Brain pericyte (primary cell): Measurements from ENCODE around the gene FLYWCH1.

Source experiments
- DNase-seq: peaks from one replicate; pipeline ENCODE4 v3.0.0-alpha.2; 2012; ENCODE audit warnings: low read depth, low spot score

Gene FLYWCH1, protein sequence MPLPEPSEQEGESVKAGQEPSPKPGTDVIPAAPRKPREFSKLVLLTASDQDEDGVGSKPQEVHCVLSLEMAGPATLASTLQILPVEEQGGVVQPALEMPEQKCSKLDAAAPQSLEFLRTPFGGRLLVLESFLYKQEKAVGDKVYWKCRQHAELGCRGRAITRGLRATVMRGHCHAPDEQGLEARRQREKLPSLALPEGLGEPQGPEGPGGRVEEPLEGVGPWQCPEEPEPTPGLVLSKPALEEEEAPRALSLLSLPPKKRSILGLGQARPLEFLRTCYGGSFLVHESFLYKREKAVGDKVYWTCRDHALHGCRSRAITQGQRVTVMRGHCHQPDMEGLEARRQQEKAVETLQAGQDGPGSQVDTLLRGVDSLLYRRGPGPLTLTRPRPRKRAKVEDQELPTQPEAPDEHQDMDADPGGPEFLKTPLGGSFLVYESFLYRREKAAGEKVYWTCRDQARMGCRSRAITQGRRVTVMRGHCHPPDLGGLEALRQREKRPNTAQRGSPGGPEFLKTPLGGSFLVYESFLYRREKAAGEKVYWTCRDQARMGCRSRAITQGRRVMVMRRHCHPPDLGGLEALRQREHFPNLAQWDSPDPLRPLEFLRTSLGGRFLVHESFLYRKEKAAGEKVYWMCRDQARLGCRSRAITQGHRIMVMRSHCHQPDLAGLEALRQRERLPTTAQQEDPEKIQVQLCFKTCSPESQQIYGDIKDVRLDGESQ

DNA sequence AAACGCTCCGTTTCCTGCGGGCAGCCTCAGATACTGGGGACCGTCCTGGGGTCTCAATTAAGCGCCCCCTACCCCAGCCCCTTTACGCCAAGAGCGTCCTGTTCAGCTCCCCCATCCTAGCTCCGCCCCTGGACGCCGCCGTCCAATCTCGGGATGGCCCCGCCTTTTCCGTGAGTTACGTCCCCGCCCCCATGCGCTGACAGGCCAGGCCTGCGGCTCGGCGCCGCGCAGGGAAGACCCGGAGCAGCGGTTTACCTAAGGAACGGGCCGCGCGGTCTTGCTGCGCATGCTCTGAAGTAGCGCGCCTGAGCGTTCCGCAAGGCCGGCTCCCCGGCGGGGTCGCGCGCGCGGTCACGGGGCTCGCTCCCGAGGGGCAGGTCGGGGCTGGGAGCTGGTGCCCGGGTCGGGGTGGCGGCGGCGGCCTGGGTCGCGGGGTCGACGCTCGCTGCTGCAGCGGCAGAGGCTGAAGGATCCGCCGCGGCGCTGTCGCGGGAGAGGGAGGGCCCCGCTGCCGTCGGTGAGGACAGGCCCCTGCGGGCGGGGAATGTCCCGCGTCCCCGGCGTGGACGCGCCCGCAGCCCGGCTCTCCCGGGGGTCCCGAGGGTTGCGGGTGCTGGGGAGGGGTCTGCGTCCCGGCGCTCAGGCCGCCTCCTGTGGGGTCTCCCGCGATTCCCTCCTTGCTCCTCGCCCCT, at the start of gene FLYWCH1:
TSS of gene FLYWCH1 (plus strand) at position 294 of the 692 bp plus-strand sequence. CDS start 17,755 bp downstream, outside the sequence.
- peak; percentile 95 for DNase-seq

DNA sequence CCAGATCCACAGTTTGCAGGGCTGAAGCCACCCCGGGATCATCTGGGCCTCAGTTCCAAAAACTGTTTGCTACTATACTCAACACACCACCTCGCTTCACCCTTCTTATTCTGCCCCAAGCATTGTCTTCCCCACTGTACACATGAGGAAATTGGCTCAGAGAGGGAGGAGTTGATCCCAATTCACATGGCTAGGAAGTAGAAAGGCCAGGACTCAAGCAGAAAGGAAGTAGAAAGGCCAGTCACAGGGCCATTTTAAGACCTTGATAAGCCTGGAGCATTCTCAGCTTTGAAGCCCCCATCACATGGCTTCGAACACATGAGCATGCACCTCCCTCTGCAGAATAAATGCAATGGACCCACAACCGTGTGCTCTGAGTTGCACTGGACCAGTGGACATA, 46.1 kb upstream of the FLYWCH1 start:
- DNase-seq, result no peak

DNA sequence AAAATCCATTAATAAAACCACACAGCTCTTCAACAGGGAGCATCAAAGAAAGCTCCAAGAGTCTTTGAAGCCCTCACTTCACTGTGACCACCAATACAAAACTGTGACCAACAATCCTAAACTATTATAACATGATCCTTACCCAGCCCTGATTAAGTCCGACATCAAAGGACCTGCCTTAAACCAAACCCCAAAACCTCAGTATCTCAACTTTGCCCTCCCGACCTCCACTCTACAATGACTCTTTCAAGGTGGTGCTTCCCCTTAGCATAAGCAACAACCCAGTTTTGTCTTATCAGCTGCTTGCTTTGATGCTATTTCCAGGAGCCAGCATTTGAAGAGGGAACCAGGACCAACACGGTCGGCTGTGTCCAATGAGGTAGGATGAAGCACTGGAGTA, 45.3 kb upstream of the FLYWCH1 start:
- DNase-seq, result no peak

DNA sequence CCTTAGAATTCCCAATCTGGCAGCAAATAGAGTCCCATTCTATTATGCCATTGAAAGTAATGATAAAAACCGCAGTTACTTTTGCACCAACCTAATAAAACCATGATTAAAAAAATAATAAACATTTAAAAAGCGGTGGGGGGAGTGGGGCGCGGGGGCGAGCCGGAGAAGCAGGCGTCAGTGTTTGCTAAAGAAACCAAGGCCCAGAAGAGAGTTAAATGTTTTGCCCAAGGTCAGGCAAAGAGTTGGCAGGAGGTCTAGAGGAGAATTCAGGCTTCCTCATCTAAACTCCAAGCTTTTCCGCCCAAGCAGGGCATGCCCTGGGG, 44.1 kb upstream of the FLYWCH1 start:
- DNase-seq, result no peak

DNA sequence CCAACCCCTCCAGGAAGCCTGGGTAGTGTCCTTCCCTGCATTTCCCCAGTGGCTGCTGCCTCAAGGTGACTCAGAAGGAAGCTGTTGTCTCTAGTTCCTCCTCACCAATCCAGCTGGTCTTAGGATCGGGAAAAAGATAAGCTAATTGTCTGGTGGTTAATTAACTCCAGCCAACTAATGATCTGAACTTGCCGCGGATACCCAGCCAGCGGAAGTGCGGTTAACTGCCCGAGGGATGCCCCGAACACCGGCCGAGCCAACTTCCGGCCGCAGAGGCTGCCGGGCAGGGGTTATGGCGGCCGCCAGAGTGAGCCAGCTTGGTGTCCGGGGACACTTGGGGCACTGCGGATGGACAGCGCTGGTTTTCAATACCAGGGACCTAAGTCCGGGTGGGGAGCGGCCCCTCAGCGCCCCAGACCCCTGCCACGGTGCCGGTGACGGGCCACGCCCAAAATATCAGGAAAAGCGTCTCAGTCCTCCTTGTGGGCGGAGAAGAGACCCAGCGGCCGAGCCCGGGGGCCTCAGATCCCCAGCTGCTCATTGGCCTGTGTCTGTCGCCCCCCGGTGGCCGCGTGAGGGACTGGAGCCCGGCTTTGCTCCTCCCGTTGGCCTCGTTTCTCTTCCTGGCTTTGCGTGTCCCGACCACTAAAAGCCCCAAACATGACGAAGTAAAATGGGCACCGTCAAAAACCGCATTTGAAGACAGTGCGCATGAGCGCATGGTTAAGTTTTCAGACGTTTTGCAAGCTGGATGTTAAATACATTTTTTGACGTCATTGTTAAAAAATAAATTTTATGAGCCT, 43.5 kb upstream of the FLYWCH1 start:
- DNase-seq, result peak; percentile 70

DNA sequence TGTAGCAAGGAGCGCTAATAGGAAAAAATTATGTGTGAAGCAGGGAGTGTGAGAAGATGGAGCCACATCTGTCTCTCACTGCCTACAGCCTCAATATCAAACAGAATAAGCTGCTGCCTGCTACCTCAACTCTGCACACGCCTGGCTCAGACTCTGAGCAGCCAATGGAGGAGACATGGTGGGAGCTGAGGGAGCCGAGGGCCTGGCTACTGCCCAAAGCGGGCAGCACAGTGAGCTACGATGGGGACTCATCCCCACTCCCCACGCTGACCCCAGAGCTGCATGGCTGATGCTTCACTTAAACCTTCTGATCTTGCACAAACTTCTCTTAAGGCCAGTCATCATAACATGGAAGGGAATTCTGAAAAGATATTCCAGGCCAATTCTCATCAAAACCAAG, 39.8 kb upstream of the FLYWCH1 start:
- DNase-seq, result no peak

DNA sequence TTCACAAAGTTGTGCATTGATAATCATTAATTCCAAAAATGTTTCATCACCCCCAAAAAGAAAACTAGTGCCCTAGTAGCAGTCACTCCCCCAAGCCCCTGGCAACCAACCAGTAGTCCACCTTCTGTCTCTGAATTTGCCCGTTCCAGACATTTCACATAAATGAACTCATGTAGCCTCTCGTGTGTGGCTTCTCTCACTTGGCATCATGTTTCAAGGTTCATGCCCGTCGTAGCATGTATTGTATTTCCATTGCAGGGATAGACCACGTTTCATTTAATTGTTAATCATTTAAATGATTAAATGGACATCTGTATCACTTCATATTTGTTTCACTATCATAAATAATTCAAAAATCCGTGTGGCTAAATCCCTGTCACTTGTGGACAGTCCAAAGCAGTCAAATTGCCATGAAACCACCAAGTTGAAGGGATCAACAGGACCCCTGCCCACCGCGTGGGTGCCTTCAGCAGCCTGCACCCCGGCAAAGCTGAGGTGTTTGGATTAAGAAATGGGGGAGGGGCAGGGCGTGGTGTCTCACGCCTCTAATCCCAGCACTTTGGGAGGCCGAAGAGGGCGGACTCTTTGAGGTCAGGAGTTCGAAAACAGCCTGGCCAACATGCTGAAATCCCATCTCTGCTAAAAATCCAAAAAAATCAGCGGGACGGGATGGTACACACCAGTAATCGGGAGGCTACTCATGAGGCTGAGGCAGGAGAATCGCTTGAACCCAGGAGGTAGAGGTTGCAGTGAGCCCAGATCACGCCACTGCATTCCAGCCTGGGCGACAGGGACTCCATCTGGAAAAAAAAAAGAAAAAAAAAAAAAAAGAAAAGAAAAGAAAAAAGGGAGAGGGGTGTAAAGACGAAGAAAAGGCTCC, 37.5 kb upstream of the FLYWCH1 start:
- no peak for DNase-seq

DNA sequence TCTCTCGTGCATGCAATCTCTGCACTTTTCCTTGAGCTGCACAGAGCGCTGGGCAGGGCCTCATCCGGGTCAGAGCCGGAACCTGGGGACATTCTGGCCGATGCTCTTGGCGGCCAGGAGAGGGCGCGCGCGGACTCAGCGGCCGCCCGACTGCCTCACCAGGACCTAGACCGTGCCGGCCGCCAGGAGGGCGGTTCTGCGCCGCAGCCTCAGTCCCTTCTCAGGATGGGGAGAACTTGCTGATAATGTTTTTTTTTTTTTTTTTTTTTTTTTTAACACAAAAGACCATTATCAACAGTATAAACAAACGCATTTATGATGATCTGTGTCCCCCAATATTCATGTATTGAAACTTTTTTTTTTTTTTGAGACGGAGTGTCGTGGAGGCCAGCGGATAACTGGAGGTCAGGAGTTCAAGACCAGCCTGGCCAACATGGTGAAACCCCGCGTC, 36.8 kb upstream of the FLYWCH1 start:
- DNase-seq, result no peak

DNA sequence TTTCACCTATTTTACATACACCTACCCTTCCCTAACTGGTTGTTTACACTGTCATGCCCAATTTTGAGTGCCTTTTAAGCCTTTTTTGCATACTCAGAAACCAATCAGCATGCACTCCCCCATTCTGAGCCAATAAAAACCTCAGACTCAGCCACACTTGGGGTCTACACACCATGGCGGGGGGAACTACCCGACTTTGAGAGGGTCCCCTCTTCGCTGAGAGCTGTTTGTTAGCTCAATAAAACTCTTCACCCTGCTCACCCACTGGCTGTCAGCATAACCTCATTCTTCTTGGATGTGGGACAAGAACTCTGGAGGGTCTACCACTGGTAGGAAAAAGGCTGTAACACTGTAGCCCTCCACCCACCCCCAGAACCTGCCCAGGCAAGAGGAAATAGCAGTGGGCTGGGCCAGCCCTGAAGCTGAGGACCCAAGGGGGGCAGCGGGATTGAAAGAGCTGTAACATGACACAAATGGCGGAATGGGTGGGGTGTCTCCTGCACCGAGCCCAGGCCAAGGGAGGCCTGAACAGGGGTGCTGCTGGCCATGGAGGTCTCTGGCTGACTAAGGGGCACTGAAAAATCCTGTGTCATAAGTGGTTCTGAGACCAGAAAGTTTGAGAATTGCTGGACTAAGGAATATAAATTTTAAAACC, 31.8 kb upstream of the FLYWCH1 start:
- DNase-seq, result no peak

DNA sequence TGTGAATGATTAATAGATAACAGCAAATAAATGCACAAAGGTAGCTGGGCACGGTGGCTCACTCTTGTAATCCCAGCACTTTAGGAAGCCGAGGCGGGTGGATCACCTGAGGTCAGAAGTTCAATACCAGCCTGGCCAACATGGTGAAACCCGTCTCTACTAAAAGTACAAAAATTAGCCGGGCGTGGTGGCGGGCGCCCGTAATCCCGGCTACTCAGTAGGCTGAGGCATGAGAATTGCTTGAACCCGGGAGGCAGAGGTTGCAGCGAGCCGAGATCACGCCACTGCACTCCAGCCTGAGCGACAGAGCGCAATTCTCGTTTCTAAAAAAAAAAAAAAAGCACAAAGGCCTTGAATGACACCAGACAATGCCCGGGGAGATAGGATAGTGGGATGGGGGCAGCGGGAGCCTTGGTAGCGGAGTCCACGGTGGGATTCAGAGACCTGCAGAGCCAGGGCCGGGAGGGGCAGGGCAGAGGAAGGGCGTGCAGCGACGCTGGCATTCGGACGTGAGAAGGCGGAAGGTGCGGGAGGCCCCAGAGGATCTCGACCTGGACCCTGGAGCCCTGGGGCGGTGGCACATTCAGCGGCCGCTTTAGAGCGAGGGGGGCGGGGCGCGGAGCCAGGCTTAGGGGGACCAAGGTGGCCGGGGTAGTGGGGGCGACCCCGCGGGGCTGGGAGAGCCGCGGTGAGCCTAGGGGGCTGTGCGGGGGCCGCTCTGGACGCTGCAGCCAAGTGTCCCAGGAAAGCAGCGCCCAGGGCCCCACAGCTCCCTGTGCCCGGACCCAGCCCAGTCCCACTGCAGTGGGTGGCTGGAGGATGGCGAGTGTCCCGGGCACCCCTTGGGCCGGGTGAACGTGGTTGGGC, 29.7 kb upstream of the FLYWCH1 start:
- no peak for DNase-seq

DNA sequence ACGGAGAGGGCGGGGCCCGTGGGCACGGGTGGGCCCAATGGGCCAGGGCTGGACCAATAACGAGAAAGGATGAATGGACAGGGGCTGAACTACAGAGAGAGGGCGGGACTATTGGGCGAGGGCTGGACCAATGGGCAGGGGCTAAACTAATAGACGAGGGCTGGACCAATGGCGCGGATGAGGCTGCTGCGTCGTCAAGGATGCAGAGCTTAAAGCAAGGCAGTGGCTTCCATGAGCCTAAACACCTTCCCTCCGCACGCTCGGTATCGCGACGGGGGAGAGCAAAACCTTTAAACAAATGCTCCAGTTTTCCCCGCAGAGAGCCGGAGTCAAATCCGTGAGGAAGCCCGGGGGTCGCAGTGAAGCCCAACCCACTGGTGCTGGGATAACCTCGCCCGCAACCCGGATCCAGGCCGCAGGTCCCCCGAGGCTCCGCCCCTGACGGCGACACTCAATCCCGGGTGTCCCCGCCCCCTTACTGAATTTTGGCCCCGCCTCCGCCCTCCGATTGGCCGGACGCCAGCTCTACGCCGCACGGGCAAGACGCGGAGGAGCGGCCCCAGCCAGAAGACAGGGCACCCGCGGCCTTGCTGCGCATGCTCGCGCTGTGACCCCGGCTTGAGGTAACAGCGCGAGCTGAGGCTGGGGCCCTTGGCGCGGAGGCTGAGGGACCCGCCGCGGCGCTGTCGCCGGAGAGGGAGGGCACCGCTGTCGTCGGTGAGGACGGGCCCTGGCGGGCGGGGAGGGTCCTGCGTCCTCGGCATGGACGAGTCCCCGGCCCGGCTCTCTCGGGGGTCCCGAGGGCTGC, 28.9 kb upstream of the FLYWCH1 start, which contains the start of gene FLYWCH2:
TSS of gene FLYWCH2 (plus strand) at position 566 of the 808 bp plus-strand sequence. CDS start 13,235 bp downstream, outside the sequence.
- peak; percentile 96 for DNase-seq

DNA sequence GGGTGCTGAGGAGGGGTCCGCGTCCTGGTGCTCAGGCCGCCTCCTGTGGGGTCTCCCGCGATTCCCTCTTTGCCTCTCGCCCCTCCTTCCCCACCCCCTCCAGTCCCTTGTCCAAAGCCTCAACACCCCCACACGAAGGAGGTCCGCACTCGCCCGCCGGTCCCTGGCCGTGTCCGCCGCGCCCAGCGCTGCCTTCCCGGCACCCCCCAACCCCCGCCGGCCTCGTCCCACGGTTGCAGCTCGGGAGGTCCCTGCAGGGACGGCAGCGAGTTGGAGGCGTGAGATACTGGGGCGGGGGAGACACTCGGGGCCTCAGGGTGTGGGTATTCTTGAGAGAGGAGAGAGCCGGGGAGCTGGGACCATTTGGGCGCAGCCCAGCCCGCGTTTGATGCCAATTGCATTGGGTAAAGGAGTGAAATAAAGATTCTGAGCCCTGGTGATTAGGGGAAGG, 28.2 kb upstream of the FLYWCH1 start:
- no peak for DNase-seq

DNA sequence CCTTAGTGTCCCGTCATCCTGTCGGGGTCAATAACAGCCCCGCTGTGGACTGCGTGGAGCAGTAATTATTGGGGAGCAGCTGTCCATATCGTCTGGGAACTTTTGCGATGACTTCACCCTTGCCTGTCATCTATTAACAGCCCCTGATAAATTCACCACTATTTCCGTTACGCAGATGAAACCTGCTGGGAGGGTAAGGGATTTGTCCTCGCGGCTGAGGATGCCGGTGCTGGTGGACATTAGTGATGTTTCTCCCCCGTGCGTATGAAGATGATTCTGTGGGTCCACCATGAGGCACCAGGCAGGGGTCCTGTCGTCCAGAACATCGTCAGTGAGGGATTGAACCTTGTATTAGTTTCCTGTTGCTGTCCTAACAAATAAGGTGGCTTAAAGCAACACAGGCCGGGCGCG, 27.7 kb upstream of the FLYWCH1 start:
- DNase-seq, result no peak

DNA sequence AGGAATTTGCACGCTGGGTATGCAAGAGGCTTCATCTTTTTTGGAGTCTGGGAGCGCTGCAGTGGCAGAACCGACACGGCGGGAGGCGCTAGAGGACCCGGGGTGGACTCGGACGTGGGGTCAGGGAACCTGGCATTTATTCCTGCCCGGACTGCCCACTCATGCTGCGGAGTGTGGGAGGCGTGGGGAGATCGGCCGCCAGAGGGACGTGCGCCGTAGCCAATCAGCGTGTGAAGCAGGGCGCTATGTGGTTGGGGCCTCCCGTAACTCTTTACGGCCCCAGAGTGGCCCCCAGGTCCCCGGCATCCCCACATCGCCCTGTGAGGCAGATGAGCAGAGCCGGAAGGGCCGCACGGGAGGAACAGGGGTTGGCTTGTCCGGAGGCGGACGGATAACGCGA, 17.5 kb upstream of the FLYWCH1 start:
- DNase-seq, result no peak

DNA sequence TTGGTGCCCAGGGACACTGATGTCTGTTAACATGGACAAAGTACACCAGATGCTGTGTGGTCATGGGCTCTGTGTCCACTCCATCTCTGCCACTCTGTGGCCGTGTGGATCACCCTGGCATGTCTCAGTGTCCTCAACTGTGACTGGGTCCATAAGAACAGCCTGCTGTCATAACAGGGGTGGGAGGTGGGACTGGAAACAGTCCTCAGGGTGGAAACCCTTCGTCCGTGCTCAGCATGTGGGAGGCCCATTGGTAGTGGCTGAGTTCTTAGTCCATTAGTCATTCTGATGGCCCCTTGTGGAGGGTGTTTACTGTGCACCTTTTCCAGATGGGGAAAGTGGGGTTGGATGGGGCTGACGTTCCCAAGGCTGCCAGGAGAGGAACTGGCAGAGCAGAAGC, 15.9 kb upstream of the FLYWCH1 start:
- DNase-seq, result no peak

DNA sequence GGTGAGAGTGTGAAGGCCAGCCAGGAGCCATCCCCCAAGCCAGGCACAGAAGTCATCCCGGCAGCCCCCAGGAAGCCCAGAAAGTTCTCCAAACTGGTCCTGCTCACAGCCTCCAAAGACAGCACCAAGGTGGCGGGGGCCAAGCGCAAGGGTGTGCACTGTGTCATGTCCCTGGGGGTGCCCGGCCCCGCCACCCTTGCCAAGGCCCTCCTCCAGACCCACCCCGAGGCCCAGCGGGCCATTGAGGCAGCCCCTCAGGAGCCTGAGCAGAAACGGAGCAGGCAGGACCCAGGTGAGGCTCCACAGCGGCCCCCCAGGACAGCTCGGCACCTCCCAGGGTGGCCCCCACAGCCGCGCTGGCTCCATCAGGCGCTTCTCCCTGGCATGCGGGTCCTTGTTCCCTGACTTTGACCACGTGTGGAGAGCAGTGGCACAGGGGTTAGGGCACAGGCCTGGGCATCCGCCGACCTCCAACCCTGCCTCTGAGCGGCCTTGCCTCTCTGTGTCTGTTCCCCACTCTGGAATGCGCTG, 15.2 kb upstream of the FLYWCH1 start:
- no peak for DNase-seq

DNA sequence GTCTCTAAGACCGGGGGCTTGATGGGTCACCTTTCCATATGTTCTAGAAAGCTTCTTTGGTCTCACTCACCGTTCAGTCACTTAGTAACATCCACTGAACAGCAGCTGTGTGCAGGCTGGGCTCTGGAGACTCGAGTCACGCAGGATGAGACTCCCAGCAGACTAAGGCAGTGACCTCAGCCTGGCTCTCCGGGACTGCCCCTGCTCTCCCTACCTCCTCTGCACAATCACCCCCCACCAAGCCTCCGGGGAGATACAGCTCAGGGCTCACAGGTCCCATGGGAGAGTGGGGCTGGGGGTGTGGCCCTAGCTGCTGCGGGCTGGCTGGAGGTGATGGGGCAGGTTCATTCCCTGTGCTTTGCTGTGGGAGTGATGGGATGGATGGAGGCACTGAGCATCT, 14.6 kb upstream of the FLYWCH1 start:
- DNase-seq, result no peak
